Liver (tissue), 3 donors: ENCODE data around the gene ENTR1.

Experiments used
- ATF3 ChIP-seq: IDR thresholded peaks from 2 replicates; pipeline ENCODE4 v1.6.1; 2016; ENCODE audit warnings: antibody characterized with exemption
- EGR1 ChIP-seq, 2 donors: IDR thresholded peaks; 2 replicates each; pipeline ENCODE4 v1.6.1; 2016 to 2018; ENCODE audit warnings: antibody characterized with exemption in 2 of 2, low read depth in 2 of 2
- FOXA2 ChIP-seq: IDR thresholded peaks from 2 replicates; pipeline ENCODE4 v1.6.1; 2016; ENCODE audit warnings: antibody characterized with exemption
- GABPA ChIP-seq, 2 donors: IDR thresholded peaks in 1 of 2; conservative IDR thresholded peaks in 1 of 2; 2 replicates each; pipeline ENCODE4 v1.6.1; 2016; ENCODE audit warnings: antibody characterized with exemption in 2 of 2, mild to moderate bottlenecking in 1 of 2, moderate library complexity in 1 of 2
- HNF4G ChIP-seq: IDR thresholded peaks from 2 replicates; pipeline ENCODE4 v1.6.1; 2016; ENCODE audit warnings: antibody characterized with exemption
- JUND ChIP-seq, 2 donors: IDR thresholded peaks; 2 replicates each; pipeline ENCODE4 v1.6.1; 2016; ENCODE audit warnings: antibody characterized with exemption in 2 of 2
- NR2F2 ChIP-seq: IDR thresholded peaks from 2 replicates; pipeline ENCODE4 v1.6.1; 2016; ENCODE audit warnings: antibody characterized with exemption
- SP1 ChIP-seq: IDR thresholded peaks from 2 replicates; pipeline ENCODE4 v1.6.1; 2018; ENCODE audit warnings: antibody characterized with exemption, mild to moderate bottlenecking
- YY1 ChIP-seq: IDR thresholded peaks from 2 replicates; pipeline ENCODE4 v1.6.1; 2016; ENCODE audit warnings: antibody characterized with exemption, mild to moderate bottlenecking
- ZBTB33 ChIP-seq: IDR thresholded peaks from 2 replicates; pipeline ENCODE4 v1.6.1; 2016; ENCODE audit warnings: antibody characterized with exemption
- TF ChIP-seq, protein P1 (sequence below): fragments of 150-350 bp; IDR thresholded peaks from 2 replicates; pipeline ENCODE4 v1.5.1; 2017; ENCODE audit warnings: improper control_type of control experiment, low read depth, low read length; ENCODE audit not compliant: missing input control
- TF ChIP-seq, protein P2 (sequence below): IDR thresholded peaks from 2 replicates; pipeline ENCODE4 v1.6.1; 2016; ENCODE audit warnings: antibody characterized with exemption, mild to moderate bottlenecking
- TF ChIP-seq, protein P3 (sequence below): IDR thresholded peaks from 2 replicates; pipeline ENCODE4 v1.6.1; 2016; ENCODE audit warnings: antibody characterized with exemption
- donor health status: healthy.
- donor health status: healthy.

DNA sequence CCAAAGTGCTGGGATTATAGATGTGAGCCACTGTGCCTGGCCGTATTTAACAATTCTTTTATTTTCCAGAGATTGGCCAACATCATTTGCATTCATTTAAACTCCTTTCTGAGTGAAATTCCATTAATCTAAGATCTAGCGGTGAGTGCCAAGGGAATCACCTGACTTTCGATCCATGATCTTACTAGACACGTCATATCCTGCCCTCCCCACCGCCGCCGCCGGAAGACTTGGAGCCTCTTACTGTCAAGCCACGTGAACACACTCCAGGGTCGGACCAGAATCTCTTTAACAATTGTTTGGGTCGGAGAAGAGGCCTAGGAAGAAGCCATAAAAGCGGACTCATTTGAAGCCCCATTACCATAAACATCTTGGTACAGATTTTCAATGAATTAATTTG, 16.4 kb upstream of the ENTR1 start:
- TF ChIP-seq JUND (IDR thresholded peaks at IDR 0.05) (no peak), GABPA (IDR thresholded peaks at IDR 0.05 in 1 of 2, conservative IDR thresholded peaks at IDR 0.05 in 1 of 2) (no peak), ZBTB33 (no peak), ATF3 (no peak), EGR1 (IDR thresholded peaks at IDR 0.05; ENCODE audit: low read depth in 2 of 2) (no peak), SP1 (no peak), FOXA2 (no peak), NR2F2 (no peak), HNF4G (no peak), YY1 (no peak)
- TF ChIP-seq, protein P1, sequence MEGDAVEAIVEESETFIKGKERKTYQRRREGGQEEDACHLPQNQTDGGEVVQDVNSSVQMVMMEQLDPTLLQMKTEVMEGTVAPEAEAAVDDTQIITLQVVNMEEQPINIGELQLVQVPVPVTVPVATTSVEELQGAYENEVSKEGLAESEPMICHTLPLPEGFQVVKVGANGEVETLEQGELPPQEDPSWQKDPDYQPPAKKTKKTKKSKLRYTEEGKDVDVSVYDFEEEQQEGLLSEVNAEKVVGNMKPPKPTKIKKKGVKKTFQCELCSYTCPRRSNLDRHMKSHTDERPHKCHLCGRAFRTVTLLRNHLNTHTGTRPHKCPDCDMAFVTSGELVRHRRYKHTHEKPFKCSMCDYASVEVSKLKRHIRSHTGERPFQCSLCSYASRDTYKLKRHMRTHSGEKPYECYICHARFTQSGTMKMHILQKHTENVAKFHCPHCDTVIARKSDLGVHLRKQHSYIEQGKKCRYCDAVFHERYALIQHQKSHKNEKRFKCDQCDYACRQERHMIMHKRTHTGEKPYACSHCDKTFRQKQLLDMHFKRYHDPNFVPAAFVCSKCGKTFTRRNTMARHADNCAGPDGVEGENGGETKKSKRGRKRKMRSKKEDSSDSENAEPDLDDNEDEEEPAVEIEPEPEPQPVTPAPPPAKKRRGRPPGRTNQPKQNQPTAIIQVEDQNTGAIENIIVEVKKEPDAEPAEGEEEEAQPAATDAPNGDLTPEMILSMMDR, result no peak
- TF ChIP-seq, protein P2, sequence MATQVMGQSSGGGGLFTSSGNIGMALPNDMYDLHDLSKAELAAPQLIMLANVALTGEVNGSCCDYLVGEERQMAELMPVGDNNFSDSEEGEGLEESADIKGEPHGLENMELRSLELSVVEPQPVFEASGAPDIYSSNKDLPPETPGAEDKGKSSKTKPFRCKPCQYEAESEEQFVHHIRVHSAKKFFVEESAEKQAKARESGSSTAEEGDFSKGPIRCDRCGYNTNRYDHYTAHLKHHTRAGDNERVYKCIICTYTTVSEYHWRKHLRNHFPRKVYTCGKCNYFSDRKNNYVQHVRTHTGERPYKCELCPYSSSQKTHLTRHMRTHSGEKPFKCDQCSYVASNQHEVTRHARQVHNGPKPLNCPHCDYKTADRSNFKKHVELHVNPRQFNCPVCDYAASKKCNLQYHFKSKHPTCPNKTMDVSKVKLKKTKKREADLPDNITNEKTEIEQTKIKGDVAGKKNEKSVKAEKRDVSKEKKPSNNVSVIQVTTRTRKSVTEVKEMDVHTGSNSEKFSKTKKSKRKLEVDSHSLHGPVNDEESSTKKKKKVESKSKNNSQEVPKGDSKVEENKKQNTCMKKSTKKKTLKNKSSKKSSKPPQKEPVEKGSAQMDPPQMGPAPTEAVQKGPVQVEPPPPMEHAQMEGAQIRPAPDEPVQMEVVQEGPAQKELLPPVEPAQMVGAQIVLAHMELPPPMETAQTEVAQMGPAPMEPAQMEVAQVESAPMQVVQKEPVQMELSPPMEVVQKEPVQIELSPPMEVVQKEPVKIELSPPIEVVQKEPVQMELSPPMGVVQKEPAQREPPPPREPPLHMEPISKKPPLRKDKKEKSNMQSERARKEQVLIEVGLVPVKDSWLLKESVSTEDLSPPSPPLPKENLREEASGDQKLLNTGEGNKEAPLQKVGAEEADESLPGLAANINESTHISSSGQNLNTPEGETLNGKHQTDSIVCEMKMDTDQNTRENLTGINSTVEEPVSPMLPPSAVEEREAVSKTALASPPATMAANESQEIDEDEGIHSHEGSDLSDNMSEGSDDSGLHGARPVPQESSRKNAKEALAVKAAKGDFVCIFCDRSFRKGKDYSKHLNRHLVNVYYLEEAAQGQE, result no peak
- TF ChIP-seq, protein P3, sequence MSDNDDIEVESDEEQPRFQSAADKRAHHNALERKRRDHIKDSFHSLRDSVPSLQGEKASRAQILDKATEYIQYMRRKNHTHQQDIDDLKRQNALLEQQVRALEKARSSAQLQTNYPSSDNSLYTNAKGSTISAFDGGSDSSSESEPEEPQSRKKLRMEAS, result no peak
